IPS-20b (cell line): Measurements from ENCODE around the gene MYOC.
A peak's percentile ranks its signal among the peaks of the same experiment; 100 is the strongest.

Source experiments
- H3K27ac ChIP-seq: one replicate; pipeline ENCODE4 v1.5.1; 2013; ENCODE audit warnings: low read length
- H3K27me3 ChIP-seq: 2 replicates; pipeline ENCODE4 v1.6.1; 2013; ENCODE audit warnings: mild to moderate bottlenecking, low read length, inconsistent platforms; ENCODE audit not compliant: insufficient read depth
- H3K36me3 ChIP-seq: 2 replicates; pipeline ENCODE4 v1.6.1; 2013; ENCODE audit warnings: low read depth, mild to moderate bottlenecking, inconsistent platforms, low read length, moderate library complexity; ENCODE audit not compliant: insufficient read depth
- H3K4me1 ChIP-seq: 2 replicates; pipeline ENCODE4 v1.6.1; 2013; ENCODE audit warnings: mild to moderate bottlenecking, control low read depth, inconsistent platforms, low read length, moderate library complexity; ENCODE audit not compliant: insufficient read depth
- H3K4me3 ChIP-seq: 2 replicates; pipeline ENCODE4 v1.5.1; 2013; ENCODE audit warnings: mild to moderate bottlenecking, low read length, inconsistent platforms
- H3K9ac ChIP-seq: 2 replicates; pipeline ENCODE4 v1.6.1; 2013; ENCODE audit warnings: low read depth, mild to moderate bottlenecking, inconsistent platforms, low read length, moderate library complexity
- H3K9me3 ChIP-seq: 2 replicates; pipeline ENCODE4 v1.6.1; 2013; ENCODE audit warnings: mild to moderate bottlenecking, low read depth, low read length, inconsistent platforms; ENCODE audit not compliant: insufficient read depth

MYOC gene

DNA sequence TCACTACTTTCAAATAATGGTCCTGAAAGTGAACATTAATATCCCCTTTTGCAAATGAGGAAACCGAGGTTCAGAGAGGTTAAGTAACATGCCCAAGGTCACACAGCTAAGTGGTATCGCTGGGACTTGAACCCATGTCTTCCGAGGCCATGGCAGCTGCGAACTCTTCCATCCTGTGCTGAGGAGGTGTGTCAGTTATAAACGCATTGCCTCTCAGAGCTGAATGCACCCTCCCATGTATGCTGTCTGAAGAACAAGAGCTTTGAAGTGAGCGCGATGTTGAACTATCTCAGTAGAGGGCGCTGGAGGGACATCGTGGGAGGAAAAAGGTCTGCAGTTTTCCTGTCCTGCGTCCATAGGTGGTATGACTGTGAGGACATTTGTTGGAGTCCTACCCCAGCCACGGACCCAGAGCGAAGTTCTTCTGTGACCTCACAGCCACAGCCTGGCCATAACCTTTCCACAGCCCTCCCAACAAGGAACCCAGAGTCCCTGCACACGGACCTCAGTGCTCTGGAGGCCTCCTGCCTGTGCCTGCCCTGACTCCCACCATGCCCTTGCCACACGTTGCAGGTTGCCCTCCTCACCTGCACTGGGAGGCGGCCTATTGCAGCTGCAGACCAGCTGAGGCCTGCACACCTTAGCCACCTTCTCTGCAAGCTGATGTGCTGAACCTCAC, 7.5 kb downstream of the MYOC start:
- Histone ChIP-seq H3K4me3 (peak overlapping the region; percentile 38; the same call in 1 of the 2 replicates), H3K9ac (no peak overlapping the region), H3K27me3 (no peaks in the 10 kb centered on the region), H3K4me1 (peaks cover 13% of the 10 kb centered on the region; the same call in 1 of the 2 replicates), H3K27ac (no peak overlapping the region), H3K36me3 (no peaks in the 10 kb centered on the region), H3K9me3 (no peaks in the 10 kb centered on the region)

- H3K9me3 ChIP-seq, result no peaks in the 10 kb centered on the region
- no peaks in the 10 kb centered on the region for H3K36me3 ChIP-seq
- H3K9ac ChIP-seq, result no peak overlapping the region
- no peak overlapping the region for H3K27ac ChIP-seq
- H3K4me3 ChIP-seq, result no peak overlapping the region
- peaks cover 13% of the 10 kb centered on the region; the same call in 1 of the 2 replicates for H3K4me1 ChIP-seq
- H3K27me3 ChIP-seq, result no peaks in the 10 kb centered on the region
Measured at GRCh38 chr1:171643156-171643555, 9.3 kb downstream of the MYOC start.

DNA sequence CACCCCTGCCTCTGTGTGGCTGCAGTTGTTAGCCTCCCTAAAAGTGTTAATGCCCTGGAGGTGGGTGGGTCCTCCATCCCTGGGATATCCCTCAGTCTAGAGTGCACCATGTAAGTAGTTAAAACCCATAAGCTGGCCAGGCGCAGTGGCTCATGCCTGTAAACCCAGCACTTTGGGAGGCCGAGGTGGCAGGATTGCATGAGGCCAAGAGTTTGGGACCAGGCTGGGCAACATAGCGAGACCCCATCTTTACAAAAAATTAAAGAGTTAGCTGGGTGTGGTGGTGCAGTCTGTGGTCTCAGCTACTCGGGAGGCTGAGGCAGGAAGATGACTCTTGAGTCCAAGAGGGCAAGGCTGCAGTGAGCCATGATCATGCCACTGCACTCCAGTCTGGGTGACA, 10.3 kb downstream of the MYOC start:
- Histone ChIP-seq H3K27ac (no peak overlapping the region), H3K9me3 (no peaks in the 10 kb centered on the region), H3K9ac (0 out of 2 replicates have a peak overlapping the region, but pooled peaks have one; percentile 11), H3K4me3 (no peak overlapping the region), H3K36me3 (no peaks in the 10 kb centered on the region), H3K27me3 (no peaks in the 10 kb centered on the region), H3K4me1 (peaks cover 13% of the 10 kb centered on the region; the same call in 1 of the 2 replicates)

GRCh38 chr1:171641076-171641864, 11.2 kb downstream of the MYOC start:
- peak overlapping the region; percentile 24; the same call in 1 of the 2 replicates for H3K4me3 ChIP-seq
- peaks cover 13% of the 10 kb centered on the region; the same call in 1 of the 2 replicates for H3K4me1 ChIP-seq
- H3K9me3 ChIP-seq, result no peaks in the 10 kb centered on the region
- H3K36me3 ChIP-seq, result no peaks in the 10 kb centered on the region
- H3K9ac ChIP-seq, result peak overlapping the region; percentile 11; the same call in 1 of the 2 replicates
- H3K27ac ChIP-seq, result peak overlapping the region; percentile 26
- no peaks in the 10 kb centered on the region for H3K27me3 ChIP-seq

DNA sequence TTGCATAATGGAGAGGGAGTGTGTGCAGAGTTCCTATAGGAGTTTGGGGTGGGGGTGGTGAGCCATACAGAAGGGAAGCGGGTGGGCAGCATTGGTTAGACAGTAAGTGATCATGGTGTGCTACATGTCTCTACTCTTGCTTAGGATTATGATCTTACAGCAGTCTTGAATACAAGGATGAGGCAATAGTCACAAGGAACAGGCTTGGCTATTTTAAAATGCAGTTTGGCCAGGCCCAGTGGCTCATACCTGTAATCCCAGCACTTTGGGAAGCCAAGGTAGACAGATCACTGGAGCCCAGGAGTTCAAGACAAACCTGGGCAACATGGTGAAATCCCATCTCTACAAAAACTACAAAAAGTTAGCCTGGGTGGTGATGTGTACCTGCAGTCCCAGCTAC, 12.3 kb downstream of the MYOC start:
- Histone ChIP-seq H3K36me3 (no peaks in the 10 kb centered on the region), H3K27ac (no peak overlapping the region), H3K9ac (no peak overlapping the region), H3K4me3 (no peak overlapping the region), H3K4me1 (peaks cover 13% of the 10 kb centered on the region; the same call in 1 of the 2 replicates), H3K9me3 (no peaks in the 10 kb centered on the region), H3K27me3 (no peaks in the 10 kb centered on the region)

DNA sequence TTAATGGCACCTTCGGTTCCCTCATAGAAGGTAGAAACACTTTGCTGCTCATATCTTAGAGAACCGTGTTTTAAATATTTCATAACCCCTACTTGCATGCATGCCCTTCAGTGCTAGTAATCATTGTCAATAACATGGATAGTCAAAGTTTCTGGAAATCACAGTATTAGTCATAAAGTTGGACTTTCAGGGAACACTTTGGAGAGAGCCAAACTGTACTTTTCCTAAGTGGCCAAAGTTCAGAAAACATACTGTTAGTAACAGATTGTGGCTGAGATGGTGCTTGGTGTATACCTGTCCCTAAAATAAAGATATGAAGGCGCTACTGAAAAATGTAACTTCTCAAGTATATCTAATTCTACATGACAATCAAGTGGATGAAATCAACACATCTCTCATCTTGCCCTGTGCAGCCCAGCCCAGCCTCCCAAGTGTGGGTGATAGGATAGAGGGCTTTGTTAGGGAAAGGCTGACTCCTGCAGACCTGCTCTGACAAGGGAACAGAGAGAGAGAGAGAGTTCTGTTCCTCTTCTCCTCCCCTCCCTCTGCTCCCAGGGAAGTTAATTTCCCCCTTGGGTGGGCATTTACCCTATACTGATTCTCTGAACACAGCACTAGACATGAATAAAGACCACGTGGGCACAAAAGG, 14.4 kb downstream of the MYOC start:
- Histone ChIP-seq H3K9me3 (no peaks in the 10 kb centered on the region), H3K4me1 (peaks cover 13% of the 10 kb centered on the region; the same call in 1 of the 2 replicates), H3K27me3 (no peaks in the 10 kb centered on the region), H3K4me3 (no peak overlapping the region), H3K9ac (no peak overlapping the region), H3K27ac (no peak overlapping the region), H3K36me3 (no peaks in the 10 kb centered on the region)

- Histone ChIP-seq H3K36me3 (no peaks in the 10 kb centered on the region), H3K27me3 (no peaks in the 10 kb centered on the region)
Measured at GRCh38 chr1:171636141-171636540, 16.3 kb downstream of the MYOC start.

GRCh38 chr1:171635661-171636060, 16.8 kb downstream of the MYOC start:
- Histone ChIP-seq H3K27ac (no peak overlapping the region), H3K4me3 (no peak overlapping the region), H3K36me3 (no peaks in the 10 kb centered on the region), H3K27me3 (no peaks in the 10 kb centered on the region), H3K4me1 (peaks cover under 1% of the 10 kb centered on the region; the same call in 1 of the 2 replicates), H3K9me3 (no peaks in the 10 kb centered on the region), H3K9ac (no peak overlapping the region)

More at GRCh38 chr1:171636141-171636540, 16.3 kb downstream of the MYOC start:
- no peak overlapping the region for H3K9ac ChIP-seq
- H3K9me3 ChIP-seq, result no peaks in the 10 kb centered on the region
- H3K27ac ChIP-seq, result no peak overlapping the region
- peaks cover 5% of the 10 kb centered on the region; the same call in 1 of the 2 replicates for H3K4me1 ChIP-seq
- no peak overlapping the region for H3K4me3 ChIP-seq

DNA sequence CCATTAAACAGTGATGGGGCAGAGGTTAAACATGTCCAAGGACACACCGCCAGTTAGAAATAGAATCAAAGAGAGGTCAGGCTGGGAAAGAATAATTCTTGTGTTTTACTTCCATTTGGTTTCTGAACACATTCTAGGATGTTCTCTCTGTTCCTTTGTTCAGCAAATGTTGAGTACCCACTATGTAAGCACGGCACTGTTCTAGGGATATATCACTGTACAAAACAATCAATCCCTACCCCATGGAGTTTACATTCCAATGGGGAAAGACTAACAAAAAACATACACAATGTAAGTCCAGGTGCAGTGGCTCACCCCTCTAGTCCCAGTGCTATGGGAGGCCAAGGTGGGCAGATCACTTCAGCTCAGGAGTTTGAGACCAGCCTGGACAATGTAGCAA, 24.3 kb downstream of the MYOC start:
- Histone ChIP-seq H3K9ac (no peak overlapping the region), H3K36me3 (no peaks in the 10 kb centered on the region), H3K27me3 (no peaks in the 10 kb centered on the region), H3K4me1 (no peaks in the 10 kb centered on the region), H3K4me3 (no peak overlapping the region), H3K27ac (no peak overlapping the region), H3K9me3 (no peaks in the 10 kb centered on the region)

DNA sequence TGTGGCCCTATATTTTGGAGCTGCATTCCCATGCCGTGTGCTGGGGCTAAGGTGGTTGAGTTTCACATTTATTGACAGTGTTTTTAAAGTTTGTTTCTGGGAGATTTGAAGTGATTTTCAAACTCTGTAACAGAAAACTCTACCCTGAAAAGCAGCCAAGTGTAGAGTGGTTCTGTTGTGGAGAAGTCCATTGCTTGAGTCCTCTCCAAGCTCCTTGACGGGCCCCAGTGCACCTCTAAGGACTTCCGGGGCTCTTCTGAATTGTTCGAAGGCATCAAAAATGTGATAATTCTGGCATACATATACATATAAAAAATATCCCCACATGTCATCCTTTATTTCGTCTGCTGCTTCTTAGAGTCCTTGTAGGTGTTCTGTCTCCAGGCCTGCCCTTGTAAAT, 25.5 kb downstream of the MYOC start:
- H3K27ac ChIP-seq, result no peak overlapping the region
- no peaks in the 10 kb centered on the region for H3K9me3 ChIP-seq
- no peaks in the 10 kb centered on the region for H3K4me1 ChIP-seq

GRCh38 chr1:171625225-171625624, 27.3 kb downstream of the MYOC start:
- Histone ChIP-seq H3K36me3 (no peaks in the 10 kb centered on the region), H3K27me3 (no peaks in the 10 kb centered on the region), H3K4me3 (no peak overlapping the region), H3K27ac (no peak overlapping the region), H3K9ac (no peak overlapping the region), H3K9me3 (no peaks in the 10 kb centered on the region), H3K4me1 (0 out of 2 replicates have a peak, but pooled peaks cover 2% of the 10 kb centered on the region)

More for the DNA sequence above, 25.5 kb downstream of the MYOC start:
- no peak overlapping the region for H3K4me3 ChIP-seq
- no peaks in the 10 kb centered on the region for H3K36me3 ChIP-seq
- no peak overlapping the region for H3K9ac ChIP-seq
- H3K27me3 ChIP-seq, result no peaks in the 10 kb centered on the region
